SK-N-SH treated with all-trans-retinoic acid at 6 μM for 48 hours (cell line): ENCODE results near the gene CLIP3.

Source experiments
- CREB5 ChIP-seq: fragments of 250-450 bp; sonication (Bioruptor Pico); IDR thresholded peaks from 2 replicates; pipeline ENCODE4 v1.5.1; 2020; ENCODE audit warnings: low read depth, mild to moderate bottlenecking, moderate library complexity
- ESRRG ChIP-seq: fragments of 250-450 bp; sonication (Bioruptor Pico); IDR thresholded peaks from 2 replicates; pipeline ENCODE4 v1.6.1; 2021; ENCODE audit warnings: mild to moderate bottlenecking
- ISL1 ChIP-seq: fragments of 250-450 bp; sonication (Bioruptor Pico); IDR thresholded peaks from 2 replicates; pipeline ENCODE4 v2.1.2; 2022; ENCODE audit warnings: mild to moderate bottlenecking, moderate library complexity

- no peak for TF ChIP-seq ISL1
- TF ChIP-seq ESRRG (CRISPR knock-in tag), result no peak
- TF ChIP-seq CREB5 (CRISPR knock-in tag), result no peak
Measured at GRCh38 chr19:36046443-36047050, 13.9 kb upstream of the CLIP3 start.
